Measurements from ENCODE around the gene BMP8A.
"Not testable (repeated sequence)": the region's sequence is repeated elsewhere in the genome, so short reads cannot be mapped to it uniquely, and the experiment has no call there.

The BMP8A gene

DNA sequence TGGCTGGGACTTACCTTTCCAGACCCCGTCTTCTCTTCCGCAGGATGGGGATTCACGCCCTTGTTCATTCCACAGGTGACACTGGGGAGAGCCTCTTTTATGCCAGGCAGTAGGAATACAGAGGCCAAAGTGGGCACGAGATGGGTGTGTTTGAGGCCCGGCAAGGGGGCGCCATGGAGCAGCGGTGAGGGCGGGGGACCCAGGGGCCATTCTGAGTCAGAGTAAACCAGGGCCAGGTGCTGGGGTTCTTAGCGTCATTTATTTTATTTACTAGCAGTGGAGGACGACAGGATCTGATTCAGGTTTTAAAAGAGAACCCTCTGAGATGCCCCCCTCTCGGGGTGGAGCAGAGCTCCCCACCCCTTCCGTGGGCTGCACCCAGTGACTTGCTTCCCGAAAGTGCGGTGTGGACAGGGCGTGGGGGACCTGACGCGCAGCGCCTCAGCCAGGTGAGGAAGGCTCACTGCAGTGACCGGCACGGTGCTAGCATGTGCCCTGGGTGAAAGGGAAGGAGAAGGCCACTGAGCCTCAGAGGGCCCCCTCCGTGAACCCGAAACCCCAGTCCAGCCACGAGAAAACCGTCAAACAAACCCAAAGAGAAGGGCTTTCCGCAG lies 20.9 kb downstream of the BMP8A start:
- not testable (repeated sequence) for H3K4me1 ChIP-seq (ENCODE audit: low read length); H2AFZ ChIP-seq (ENCODE audit: low read depth, low read length); H3K27me3 ChIP-seq (ENCODE audit: low read depth, low read length); H3K36me3 ChIP-seq (replicated peaks; ENCODE audit: low read depth, low read length); H3K79me2 ChIP-seq (ENCODE audit: low read length); H3K9ac ChIP-seq (ENCODE audit: low read length); H3K9me3 ChIP-seq (ENCODE audit: insufficient read depth, low read length); H4K20me1 ChIP-seq (ENCODE audit: insufficient read depth, low read length); H3K27ac ChIP-seq (ENCODE audit: low read length); H3K4me2 ChIP-seq (ENCODE audit: low read length); H3K4me3 ChIP-seq (ENCODE audit: low read length)

- H3K4me1 ChIP-seq (ENCODE audit: low read length); H3K9ac ChIP-seq (ENCODE audit: low read length); H2AFZ ChIP-seq (ENCODE audit: low read depth, low read length); H3K36me3 ChIP-seq (replicated peaks; ENCODE audit: low read depth, low read length); H3K27ac ChIP-seq (ENCODE audit: low read length); H3K79me2 ChIP-seq (ENCODE audit: low read length); H4K20me1 ChIP-seq (ENCODE audit: insufficient read depth, low read length); H3K27me3 ChIP-seq (ENCODE audit: low read depth, low read length); H3K9me3 ChIP-seq (ENCODE audit: insufficient read depth, low read length): not testable (repeated sequence)
- H3K4me2 ChIP-seq (ENCODE audit: low read length) = peak overlapping the region; percentile 22; the same call in 1 of the 2 replicates
- H3K4me3 ChIP-seq (ENCODE audit: low read length) = peak overlapping the region; percentile 44
Observed at GRCh38 chr1:39514710-39515124, 23.3 kb downstream of the BMP8A start.

DNA sequence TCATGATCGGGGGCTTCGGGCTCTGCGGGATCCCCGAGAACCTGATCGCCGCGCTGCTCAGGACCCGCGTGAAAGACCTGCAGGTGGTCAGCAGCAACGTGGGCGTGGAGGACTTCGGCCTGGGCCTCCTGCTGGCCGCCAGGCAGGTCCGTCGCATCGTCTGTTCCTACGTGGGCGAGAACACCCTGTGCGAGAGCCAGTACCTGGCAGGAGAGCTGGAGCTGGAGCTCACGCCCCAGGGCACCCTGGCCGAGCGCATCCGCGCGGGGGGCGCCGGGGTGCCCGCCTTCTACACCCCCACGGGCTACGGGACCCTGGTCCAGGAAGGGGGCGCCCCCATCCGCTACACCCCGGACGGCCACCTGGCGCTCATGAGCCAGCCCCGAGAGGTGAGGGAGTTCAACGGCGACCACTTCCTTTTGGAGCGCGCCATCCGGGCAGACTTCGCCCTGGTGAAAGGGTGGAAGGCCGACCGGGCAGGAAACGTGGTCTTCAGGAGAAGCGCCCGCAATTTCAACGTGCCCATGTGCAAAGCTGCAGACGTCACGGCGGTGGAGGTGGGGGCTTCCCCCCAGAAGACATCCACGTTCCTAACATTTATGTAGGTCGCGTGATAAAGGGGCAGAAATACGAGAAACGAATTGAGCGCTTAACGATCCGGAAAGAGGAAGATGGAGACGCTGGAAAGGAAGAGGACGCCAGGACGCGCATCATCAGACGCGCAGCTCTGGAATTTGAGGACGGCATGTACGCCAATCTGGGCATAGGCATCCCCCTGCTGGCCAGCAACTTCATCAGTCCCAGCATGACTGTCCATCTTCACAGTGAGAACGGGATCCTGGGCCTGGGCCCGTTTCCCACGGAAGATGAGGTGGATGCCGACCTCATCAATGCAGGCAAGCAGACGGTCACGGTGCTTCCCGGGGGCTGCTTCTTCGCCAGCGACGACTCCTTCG lies 24.0 kb downstream of the BMP8A start:
- H3K4me3 ChIP-seq (ENCODE audit: low read length) = peak overlapping the region; percentile 44; the same call in 1 of the 2 replicates

DNA sequence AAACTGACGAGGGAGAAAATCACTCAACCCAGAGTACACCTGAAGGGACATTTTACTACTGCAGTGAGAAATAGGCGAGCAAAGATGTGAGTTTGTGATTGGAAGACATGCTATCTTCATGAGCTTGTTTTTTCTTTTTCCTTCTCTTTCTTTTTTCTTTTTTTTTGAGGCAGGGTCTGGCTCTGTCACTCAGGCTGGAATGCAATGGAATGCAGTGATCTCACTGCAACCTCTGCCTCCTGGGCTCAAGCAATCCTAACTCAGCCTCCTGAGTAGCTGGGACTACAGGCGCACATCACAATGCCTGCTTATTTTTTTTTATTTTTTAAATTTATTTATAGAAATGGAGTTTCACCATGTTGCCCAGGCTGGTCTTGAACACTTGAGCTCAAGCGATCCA lies 25.4 kb downstream of the BMP8A start:
- not testable (repeated sequence) for H4K20me1 ChIP-seq (ENCODE audit: insufficient read depth, low read length); H2AFZ ChIP-seq (ENCODE audit: low read depth, low read length); H3K9me3 ChIP-seq (ENCODE audit: insufficient read depth, low read length); H3K27ac ChIP-seq (ENCODE audit: low read length); H3K36me3 ChIP-seq (replicated peaks; ENCODE audit: low read depth, low read length); H3K4me2 ChIP-seq (ENCODE audit: low read length); H3K4me1 ChIP-seq (ENCODE audit: low read length); H3K27me3 ChIP-seq (ENCODE audit: low read depth, low read length); H3K9ac ChIP-seq (ENCODE audit: low read length); H3K4me3 ChIP-seq (ENCODE audit: low read length); H3K79me2 ChIP-seq (ENCODE audit: low read length)

More for the DNA sequence above, 24.0 kb downstream of the BMP8A start:
- H3K36me3 ChIP-seq (replicated peaks; ENCODE audit: low read depth, low read length); H3K27me3 ChIP-seq (ENCODE audit: low read depth, low read length); H3K9me3 ChIP-seq (ENCODE audit: insufficient read depth, low read length); H3K4me2 ChIP-seq (ENCODE audit: low read length); H3K9ac ChIP-seq (ENCODE audit: low read length); H3K79me2 ChIP-seq (ENCODE audit: low read length); H3K4me1 ChIP-seq (ENCODE audit: low read length); H2AFZ ChIP-seq (ENCODE audit: low read depth, low read length); H4K20me1 ChIP-seq (ENCODE audit: insufficient read depth, low read length); H3K27ac ChIP-seq (ENCODE audit: low read length): not testable (repeated sequence)

- not testable (repeated sequence) for H3K27me3 ChIP-seq (ENCODE audit: low read depth, low read length); H2AFZ ChIP-seq (ENCODE audit: low read depth, low read length); H3K27ac ChIP-seq (ENCODE audit: low read length); H4K20me1 ChIP-seq (ENCODE audit: insufficient read depth, low read length); H3K79me2 ChIP-seq (ENCODE audit: low read length); H3K4me1 ChIP-seq (ENCODE audit: low read length); H3K4me2 ChIP-seq (ENCODE audit: low read length); H3K9ac ChIP-seq (ENCODE audit: low read length); H3K4me3 ChIP-seq (ENCODE audit: low read length); H3K9me3 ChIP-seq (ENCODE audit: insufficient read depth, low read length); H3K36me3 ChIP-seq (replicated peaks; ENCODE audit: low read depth, low read length)
Observed at GRCh38 chr1:39517936-39518335, 26.5 kb downstream of the BMP8A start.

- H2AFZ ChIP-seq (ENCODE audit: low read depth, low read length); H3K36me3 ChIP-seq (replicated peaks; ENCODE audit: low read depth, low read length); H3K4me1 ChIP-seq (ENCODE audit: low read length); H3K27me3 ChIP-seq (ENCODE audit: low read depth, low read length); H3K9me3 ChIP-seq (ENCODE audit: insufficient read depth, low read length); H3K4me2 ChIP-seq (ENCODE audit: low read length); H4K20me1 ChIP-seq (ENCODE audit: insufficient read depth, low read length); H3K27ac ChIP-seq (ENCODE audit: low read length); H3K9ac ChIP-seq (ENCODE audit: low read length); H3K79me2 ChIP-seq (ENCODE audit: low read length); H3K4me3 ChIP-seq (ENCODE audit: low read length): not testable (repeated sequence)
Observed at GRCh38 chr1:39519376-39519775, 27.9 kb downstream of the BMP8A start.

GRCh38 chr1:39522221-39522620 lies 30.8 kb downstream of the BMP8A start:
- H3K27me3 ChIP-seq (ENCODE audit: low read depth, low read length) = not testable (repeated sequence)

More at GRCh38 chr1:39522221-39522620, 30.8 kb downstream of the BMP8A start:
- not testable (repeated sequence) for H4K20me1 ChIP-seq (ENCODE audit: insufficient read depth, low read length); H2AFZ ChIP-seq (ENCODE audit: low read depth, low read length); H3K36me3 ChIP-seq (replicated peaks; ENCODE audit: low read depth, low read length); H3K4me3 ChIP-seq (ENCODE audit: low read length); H3K9ac ChIP-seq (ENCODE audit: low read length); H3K79me2 ChIP-seq (ENCODE audit: low read length); H3K27ac ChIP-seq (ENCODE audit: low read length); H3K9me3 ChIP-seq (ENCODE audit: insufficient read depth, low read length); H3K4me2 ChIP-seq (ENCODE audit: low read length)
- H3K4me1 ChIP-seq (ENCODE audit: low read length) = peaks cover 15% of the 10 kb centered on the region

Measured in OCI-LY3 (cell line).